CD4-positive, alpha-beta memory T cell (primary cell): ENCODE data around the gene CALML3. TPM values are rescaled to one million over a fixed set of nuclear protein-coding genes. Genes with fewer than 3 reads are reported as not detected.

Source experiments
- CTCF ChIA-PET: fragments of 350-600 bp; sonication (Branson Sonifier 250); formaldehyde crosslinking; loops from one replicate; lab custom pipeline; 2021; ENCODE audit warnings: inconsistent platforms; ENCODE audit not compliant: partially characterized antibody; lab: Charles Lee
- POLR2A ChIA-PET: fragments of 350-600 bp; sonication (Branson Sonifier 250); formaldehyde crosslinking; loops from one replicate; lab custom pipeline; 2021; ENCODE audit not compliant: partially characterized antibody; lab: Charles Lee
- DNase-seq, 5 donors: peaks; one replicate each; pipeline versions ENCODE4 v3.0.0 to v3.0.0-alpha.2; 2020 to 2022; ENCODE audit warnings: mixed read lengths in 1 of 5
- H3K27ac ChIP-seq: one replicate; pipeline ENCODE4 v1.7.0; 2013; ENCODE audit warnings: low read depth, low read length
- H3K27me3 ChIP-seq: 2 replicates; pipeline ENCODE4 v1.7.0; 2013; ENCODE audit warnings: mild to moderate bottlenecking, low read length, moderate library complexity; ENCODE audit not compliant: insufficient read depth
- H3K36me3 ChIP-seq: 2 replicates; pipeline ENCODE4 v1.7.0; 2013; ENCODE audit warnings: mild to moderate bottlenecking, low read length, moderate library complexity; ENCODE audit not compliant: insufficient read depth
- H3K4me1 ChIP-seq: 2 replicates; pipeline ENCODE4 v1.7.0; 2013; ENCODE audit warnings: mild to moderate bottlenecking, low read length, moderate library complexity; ENCODE audit not compliant: insufficient read depth
- H3K4me3 ChIP-seq, 2 donors: one replicate each; pipeline ENCODE4 v1.7.0; 2013; ENCODE audit warnings: low read length in 2 of 2, mild to moderate bottlenecking in 1 of 2
- H3K9me3 ChIP-seq, 2 donors: one replicate each; pipeline ENCODE4 v1.7.0; 2013; ENCODE audit warnings: low read length in 2 of 2, control low read depth in 1 of 2; ENCODE audit not compliant: control insufficient read depth in 1 of 2
- H3K27ac Mint-ChIP-seq, 7 donors: one replicate each; pipeline ENCODE4 v1.8.0; 2020 to 2021; ENCODE audit warnings: mixed read lengths in 7 of 7, mild to moderate bottlenecking in 6 of 7, inconsistent platforms in 3 of 7, moderate library complexity in 3 of 7
- H3K27me3 Mint-ChIP-seq, 2 donors: one replicate each; pipeline ENCODE4 v1.8.0; 2020 to 2021; ENCODE audit warnings: mixed read lengths in 2 of 2
- H3K36me3 Mint-ChIP-seq, 2 donors: one replicate each; pipeline ENCODE4 v1.8.0; 2020 to 2021; ENCODE audit warnings: mixed read lengths in 2 of 2, inconsistent platforms in 1 of 2, mild to moderate bottlenecking in 1 of 2
- H3K4me1 Mint-ChIP-seq, 4 donors: one replicate each; pipeline ENCODE4 v1.8.0; 2020 to 2021; ENCODE audit warnings: mixed read lengths in 4 of 4, mild to moderate bottlenecking in 1 of 4
- H3K4me3 Mint-ChIP-seq, 8 donors: one replicate each; pipeline ENCODE4 v1.8.0; 2020 to 2021; ENCODE audit warnings: mixed read lengths in 8 of 8, mild to moderate bottlenecking in 7 of 8, moderate library complexity in 6 of 8, inconsistent platforms in 3 of 8
- H3K9me3 Mint-ChIP-seq, 8 donors: one replicate each; pipeline ENCODE4 v1.8.0; 2020 to 2021; ENCODE audit warnings: mixed read lengths in 8 of 8, mild to moderate bottlenecking in 5 of 8, inconsistent platforms in 3 of 8, moderate library complexity in 1 of 8
- intact Hi-C: fragments of 100-400 bp; cut with micrococcal nuclease; formaldehyde crosslinking; loops from one replicate; pipeline ENCODE4 v1.15.1; 2023
- polyA plus RNA-seq, 2 donors: library from polyadenylated mRNA; unstranded; fragments of 300-500 nt; fragmentation: Illumina TruSeq; gene quantifications; one replicate each; pipeline ENCODE4 v1.2.3, GENCODE V29; 2021
- total RNA-seq, 2 experiments: library from RNA; stranded (reverse); gene quantifications; one replicate each; pipeline ENCODE4 v1.2.3, GENCODE V29; 2021

Gene CALML3
- total and polyA plus RNA-seq, 4 experiments from 2014 or later = not detected

GRCh38 chr10:5569568-5569967 is 44.8 kb downstream of the CALML3 start:
- Histone ChIP-seq H3K27ac (no peak overlapping the region), H3K27me3 (no peaks in the 10 kb centered on the region), H3K9me3 (no peaks in the 10 kb centered on the region), H3K4me3 (no peak overlapping the region), H3K4me1 (peaks cover 15% of the 10 kb centered on the region), H3K36me3 (no peaks in the 10 kb centered on the region)
- Mint-ChIP-seq H3K9me3 (peaks cover 0 to 6% (median 0%) of the 10 kb centered on the region in 8 donors), H3K27me3 (no peaks in the 10 kb centered on the region), H3K36me3 (peaks cover 3 to 6% of the 10 kb centered on the region in 2 donors), H3K4me1 (peaks cover 12 to 27% (median 20%) of the 10 kb centered on the region in 4 donors), H3K27ac (no peak overlapping the region), H3K4me3 (no peak overlapping the region)
- ChIA-PET CTCF (no interaction called here), POLR2A (no interaction called here)
- no peak for DNase-seq
- intact Hi-C loops = no loop called here

- Mint-ChIP-seq H3K27ac (no peak overlapping the region), H3K4me1 (peaks cover 7 to 21% (median 14%) of the 10 kb centered on the region in 4 donors), H3K36me3 (no peaks in the 10 kb centered on the region), H3K9me3 (peaks cover 0 to under 1% (median 0%) of the 10 kb centered on the region in 8 donors), H3K4me3 (no peak overlapping the region), H3K27me3 (no peaks in the 10 kb centered on the region)
- Histone ChIP-seq H3K27ac (no peak overlapping the region), H3K4me1 (peaks cover 9% of the 10 kb centered on the region), H3K4me3 (no peak overlapping the region), H3K9me3 (no peaks in the 10 kb centered on the region), H3K27me3 (no peaks in the 10 kb centered on the region), H3K36me3 (no peaks in the 10 kb centered on the region)
- ChIA-PET CTCF (no interaction called here), POLR2A (no interaction called here)
- intact Hi-C loops = no loop called here
- no peak for DNase-seq
Measured at GRCh38 chr10:5570007-5570655, 45.4 kb downstream of the CALML3 start.

- no peak overlapping the region for H3K4me3 Mint-ChIP-seq
- ChIA-PET POLR2A (interaction anchor here (1.0 kb wide), 1 partner anchor 13 kb away, joined by 3 read pairs; no protein-coding TSS in a partner anchor), CTCF (interaction anchor here (0.8 kb wide), 2 partner anchors 30 to 129 kb away, joined by 3 read pairs; no protein-coding TSS in a partner anchor)
- Histone ChIP-seq H3K27ac (no peak overlapping the region), H3K4me3 (no peak overlapping the region), H3K36me3 (no peaks in the 10 kb centered on the region), H3K27me3 (no peaks in the 10 kb centered on the region), H3K4me1 (no peaks in the 10 kb centered on the region), H3K9me3 (no peaks in the 10 kb centered on the region)
- no peaks in the 10 kb centered on the region for H3K9me3 Mint-ChIP-seq
- H3K36me3 Mint-ChIP-seq = no peaks in the 10 kb centered on the region
- intact Hi-C loops = no loop called here
- no peak for DNase-seq
- peaks cover 0 to under 1% of the 10 kb centered on the region in 2 donors for H3K27me3 Mint-ChIP-seq
- peaks cover 3 to 12% (median 8%) of the 10 kb centered on the region in 4 donors for H3K4me1 Mint-ChIP-seq
- no peak overlapping the region for H3K27ac Mint-ChIP-seq
Measured at GRCh38 chr10:5570979-5571810, 46.4 kb downstream of the CALML3 start.

GRCh38 chr10:5571826-5572225 is 47.1 kb downstream of the CALML3 start:
- H3K4me3 Mint-ChIP-seq = no peak overlapping the region
- H3K27me3 Mint-ChIP-seq = peaks cover 0 to 2% of the 10 kb centered on the region in 2 donors
- Histone ChIP-seq H3K4me3 (no peak overlapping the region), H3K4me1 (no peaks in the 10 kb centered on the region), H3K9me3 (no peaks in the 10 kb centered on the region), H3K27ac (no peak overlapping the region), H3K36me3 (no peaks in the 10 kb centered on the region), H3K27me3 (no peaks in the 10 kb centered on the region)
- ChIA-PET POLR2A (interaction anchor here (1.0 kb wide), 1 partner anchor 12 kb away, joined by 3 read pairs; no protein-coding TSS in a partner anchor), CTCF (interaction anchor here (0.8 kb wide), 2 partner anchors 30 to 129 kb away, joined by 3 read pairs; no protein-coding TSS in a partner anchor)
- no peak for DNase-seq
- H3K9me3 Mint-ChIP-seq = no peaks in the 10 kb centered on the region
- no peaks in the 10 kb centered on the region for H3K36me3 Mint-ChIP-seq
- no peak overlapping the region for H3K27ac Mint-ChIP-seq
- intact Hi-C loops = no loop called here
- peaks cover 0 to 6% (median 2%) of the 10 kb centered on the region in 4 donors for H3K4me1 Mint-ChIP-seq

GRCh38 chr10:5573319-5573950 is 48.7 kb downstream of the CALML3 start:
- no peaks in the 10 kb centered on the region for H3K36me3 ChIP-seq
- Mint-ChIP-seq H3K9me3 (no peaks in the 10 kb centered on the region), H3K4me3 (no peak overlapping the region), H3K27ac (no peak overlapping the region), H3K4me1 (peaks cover 0 to 6% (median 2%) of the 10 kb centered on the region in 4 donors), H3K36me3 (no peaks in the 10 kb centered on the region), H3K27me3 (peaks cover 0 to 2% of the 10 kb centered on the region in 2 donors)
- DNase-seq = no peak
- H3K4me1 ChIP-seq = no peaks in the 10 kb centered on the region
- no peaks in the 10 kb centered on the region for H3K9me3 ChIP-seq
- ChIA-PET POLR2A (interaction anchor here (1.2 to 1.5 kb wide), 2 partner anchors 8 to 10 kb away, joined by 4 read pairs; no protein-coding TSS in a partner anchor), CTCF (no interaction called here)
- H3K27me3 ChIP-seq = no peaks in the 10 kb centered on the region
- intact Hi-C loops = no loop called here
- no peak overlapping the region for H3K4me3 ChIP-seq
- H3K27ac ChIP-seq = no peak overlapping the region

- intact Hi-C loops = no loop called here
- H3K4me3 Mint-ChIP-seq = no peak overlapping the region
- Histone ChIP-seq H3K36me3 (no peaks in the 10 kb centered on the region), H3K4me1 (no peaks in the 10 kb centered on the region), H3K9me3 (no peaks in the 10 kb centered on the region), H3K27ac (no peak overlapping the region), H3K4me3 (no peak overlapping the region), H3K27me3 (no peaks in the 10 kb centered on the region)
- ChIA-PET CTCF (no interaction called here), POLR2A (interaction anchor here (1.5 kb wide), 1 partner anchor 9 kb away, joined by 4 read pairs; no protein-coding TSS in a partner anchor)
- no peaks in the 10 kb centered on the region for H3K36me3 Mint-ChIP-seq
- H3K4me1 Mint-ChIP-seq = peaks cover 0 to 2% (median under 1%) of the 10 kb centered on the region in 4 donors
- DNase-seq = no peak
- H3K27me3 Mint-ChIP-seq = peaks cover 0 to 2% of the 10 kb centered on the region in 2 donors
- no peak overlapping the region for H3K27ac Mint-ChIP-seq
- H3K9me3 Mint-ChIP-seq = no peaks in the 10 kb centered on the region
Measured at GRCh38 chr10:5573968-5574641, 49.3 kb downstream of the CALML3 start.
